ENCODE measurements around the gene DOCK4. TPM values are rescaled to one million over a fixed set of nuclear protein-coding genes. Genes with fewer than 3 reads are reported as not detected.

DOCK4 gene
- total RNA-seq, 1 experiment from 2014 or later, result 7.7 TPM

GRCh38 chr7:111677848-111678247, 528.4 kb downstream of the DOCK4 start:
- DNase-seq (ENCODE audit: low read depth), result no peak

- no peak for DNase-seq (ENCODE audit: low read depth)
These were observed 529.4 kb downstream of the DOCK4 start for GRCh38 chr7:111676811-111677210.

Other genes starting within 250 kb of the DOCK4 start
- 17.6 and 20.6 TPM in 2 replicates for gene ZNF277, start 296 bp upstream of the DOCK4 start, total RNA-seq (2014; rRNA removed; shearing (Covaris generic))
- gene IFRD1, start 244.1 kb upstream of the DOCK4 start, total RNA-seq (2014; rRNA removed; shearing (Covaris generic)), result 60.2 and 78.6 TPM in 2 replicates